Measurements from ENCODE around the gene ZNF532.

- TF ChIP-seq CTCF (IDR thresholded peaks at IDR 0.05) (no peak), POLR2A (IDR thresholded peaks at IDR 0.05) (no peak)
Measured at GRCh38 chr18:58881477-58881876, 16.8 kb downstream of the ZNF532 start.
